ENCODE measurements around the gene SHFL. TPM values are rescaled to one million over a fixed set of nuclear protein-coding genes. Genes with fewer than 3 reads are reported as not detected.

Gene SHFL
- total RNA-seq, 1 experiment from 2014 or later, result 22.5 TPM

GRCh38 chr19:10136936-10137335, 50.8 kb downstream of the SHFL start:
- H3K36me3 ChIP-seq, result peaks cover 100% of the 10 kb centered on the region
- H3K27me3 ChIP-seq, result no peaks in the 10 kb centered on the region
- no peaks in the 10 kb centered on the region for H3K9me3 ChIP-seq
- DNase-seq, result no peak
- no peak overlapping the region for H3K4me3 ChIP-seq

GRCh38 chr19:10137751-10138682, 51.9 kb downstream of the SHFL start:
- Histone ChIP-seq H3K4me3 (no peak overlapping the region), H3K9me3 (no peaks in the 10 kb centered on the region), H3K36me3 (peaks cover 100% of the 10 kb centered on the region), H3K27me3 (no peaks in the 10 kb centered on the region)
- DNase-seq, result no peak

GRCh38 chr19:10138879-10139795, 53.0 kb downstream of the SHFL start:
- H3K36me3 ChIP-seq, result peaks cover 100% of the 10 kb centered on the region
- no peaks in the 10 kb centered on the region for H3K9me3 ChIP-seq
- no peaks in the 10 kb centered on the region for H3K27me3 ChIP-seq
- DNase-seq, result no peak
- H3K4me3 ChIP-seq, result no peak overlapping the region

GRCh38 chr19:10139952-10140351, 53.8 kb downstream of the SHFL start:
- DNase-seq, result no peak
- Histone ChIP-seq H3K27me3 (no peaks in the 10 kb centered on the region), H3K9me3 (no peaks in the 10 kb centered on the region), H3K36me3 (peaks cover 100% of the 10 kb centered on the region), H3K4me3 (no peak overlapping the region)

GRCh38 chr19:10141479-10141878, 55.4 kb downstream of the SHFL start:
- DNase-seq, result no peak
- Histone ChIP-seq H3K36me3 (peaks cover 100% of the 10 kb centered on the region), H3K4me3 (no peak overlapping the region), H3K9me3 (no peaks in the 10 kb centered on the region), H3K27me3 (no peaks in the 10 kb centered on the region)

- no peak for DNase-seq
- Histone ChIP-seq H3K9me3 (no peaks in the 10 kb centered on the region), H3K27me3 (no peaks in the 10 kb centered on the region), H3K36me3 (peaks cover 100% of the 10 kb centered on the region), H3K4me3 (no peak overlapping the region)
Measured at GRCh38 chr19:10141973-10142372, 55.9 kb downstream of the SHFL start.

Other genes starting within 250 kb of the SHFL start
- gene OLFM2, start 149.8 kb upstream of the SHFL start, total RNA-seq (2014; rRNA removed; shearing (Covaris generic); ENCODE audit: low replicate concordance), result 5.6 and 7.0 TPM in 2 replicates
- 2.4 and 3.1 TPM in 2 replicates for gene COL5A3, start 75.8 kb upstream of the SHFL start, total RNA-seq (2014; rRNA removed; shearing (Covaris generic); ENCODE audit: low replicate concordance)
- not detected in 2 replicates for gene RDH8, start 72.8 kb upstream of the SHFL start, total RNA-seq (2014; rRNA removed; shearing (Covaris generic); ENCODE audit: low replicate concordance)
- gene ANGPTL6, start 16.4 kb downstream of the SHFL start, total RNA-seq (2014; rRNA removed; shearing (Covaris generic); ENCODE audit: low replicate concordance), result not detected in 2 replicates
- gene PPAN, start 20.0 kb downstream of the SHFL start, total RNA-seq (2014; rRNA removed; shearing (Covaris generic); ENCODE audit: low replicate concordance), result 128 and 155 TPM in 2 replicates
- 2.0 and 5.9 TPM in 2 replicates for gene P2RY11, start 25.4 kb downstream of the SHFL start, total RNA-seq (2014; rRNA removed; shearing (Covaris generic); ENCODE audit: low replicate concordance)
- gene EIF3G, start 33.6 kb downstream of the SHFL start, total RNA-seq (2014; rRNA removed; shearing (Covaris generic); ENCODE audit: low replicate concordance), result 677 and 743 TPM in 2 replicates
- gene DNMT1, start 108.6 kb downstream of the SHFL start, total RNA-seq (2014; rRNA removed; shearing (Covaris generic); ENCODE audit: low replicate concordance), result 73.4 and 138 TPM in 2 replicates
- gene S1PR2, start 145.0 kb downstream of the SHFL start, total RNA-seq (2014; rRNA removed; shearing (Covaris generic); ENCODE audit: low replicate concordance), result 14.0 and 14.6 TPM in 2 replicates
- gene MRPL4, start 165.9 kb downstream of the SHFL start, total RNA-seq (2014; rRNA removed; shearing (Covaris generic); ENCODE audit: low replicate concordance), result 188 and 218 TPM in 2 replicates
- gene ICAM1, start 184.8 kb downstream of the SHFL start, total RNA-seq (2014; rRNA removed; shearing (Covaris generic); ENCODE audit: low replicate concordance), result 3.8 and 5.1 TPM in 2 replicates
- gene ICAM4, start 200.6 kb downstream of the SHFL start, total RNA-seq (2014; rRNA removed; shearing (Covaris generic); ENCODE audit: low replicate concordance), result not detected in 2 replicates
- not detected in 2 replicates for gene ICAM5, start 203.6 kb downstream of the SHFL start, total RNA-seq (2014; rRNA removed; shearing (Covaris generic); ENCODE audit: low replicate concordance)
- gene ZGLP1, start 223.5 kb downstream of the SHFL start, total RNA-seq (2014; rRNA removed; shearing (Covaris generic); ENCODE audit: low replicate concordance), result 0.43 TPM in 1 of 2 replicates, not detected in the other
- 30.8 and 43.8 TPM in 2 replicates for gene FDX2, start 229.7 kb downstream of the SHFL start, total RNA-seq (2014; rRNA removed; shearing (Covaris generic); ENCODE audit: low replicate concordance)
- gene RAVER1, start 247.2 kb downstream of the SHFL start, total RNA-seq (2014; rRNA removed; shearing (Covaris generic); ENCODE audit: low replicate concordance), result 21.0 and 30.3 TPM in 2 replicates